Tibial nerve (tissue), 4 donors: ENCODE data around the gene TRIM24. TPM values are rescaled to one million over a fixed set of nuclear protein-coding genes. Genes with fewer than 3 reads are reported as not detected.

Experiments
- DNase-seq, 2 donors: peaks; one replicate each; pipeline ENCODE4 v3.0.0-alpha.2; 2019; ENCODE audit warnings: low spot score in 2 of 2
- H3K27ac ChIP-seq, 4 donors: fragments of 200-600 bp; sonication (generic) in 3 of 4; one replicate each; pipeline ENCODE4 v1.5.1; 2017 to 2019; ENCODE audit warnings: mild to moderate bottlenecking in 1 of 4
- H3K27me3 ChIP-seq, 2 donors: fragments of 200-600 bp; sonication (generic) in 1 of 2; one replicate each; pipeline versions ENCODE4 v1.5.1 to v1.6.0; 2017 to 2019
- H3K36me3 ChIP-seq, 3 donors: fragments of 200-600 bp; sonication (generic); one replicate each; pipeline ENCODE4 v1.5.1; 2018 to 2019
- H3K4me1 ChIP-seq, 4 donors: fragments of 200-600 bp; sonication (generic) in 3 of 4; one replicate each; pipeline ENCODE4 v1.5.1; 2017 to 2019
- H3K4me3 ChIP-seq, 4 donors: fragments of 200-600 bp; sonication (generic) in 3 of 4; one replicate each; pipeline ENCODE4 v1.5.1; 2017 to 2019; ENCODE audit warnings: mild to moderate bottlenecking in 1 of 4, moderate library complexity in 1 of 4
- H3K9me3 ChIP-seq, 4 donors: fragments of 200-600 bp; sonication (generic) in 3 of 4; one replicate each; pipeline ENCODE4 v1.5.1; 2017 to 2019
- EP300 ChIP-seq, 2 donors: sonication (generic); formaldehyde crosslinking; IDR thresholded peaks; one replicate each; pipeline ENCODE4 v1.6.1; 2017; ENCODE audit warnings: antibody characterized with exemption in 2 of 2, mild to moderate bottlenecking in 1 of 2
- POLR2A ChIP-seq, 2 donors: fragments of 450-650 bp; IDR thresholded peaks; one replicate each; pipeline ENCODE4 v1.6.1; 2017; ENCODE audit warnings: antibody characterized with exemption in 2 of 2, mild to moderate bottlenecking in 2 of 2, moderate library complexity in 2 of 2
- WGBS, 2 donors: methylation state at CpG; one replicate each; pipeline ENCODE4 v1.1.5; 2018; 5-methylcytosine and 5-hydroxymethylcytosine counted together
- total RNA-seq, 4 donors: library from RNA; depleted of rRNA; stranded (reverse); fragments of >200 nt; gene quantifications; one replicate each; pipeline ENCODE4 v1.1.0, GENCODE V29; 2016
- TF ChIP-seq, protein P1 (sequence below), 5 experiments: fragments of 200-600 bp in 3 of 5; fragments of 450-650 bp in 2 of 5; sonication (generic) in 3 of 5; IDR thresholded peaks; one replicate each; pipeline ENCODE4 v1.5.1; 2016 to 2019; ENCODE audit warnings: antibody characterized with exemption in 5 of 5, mild to moderate bottlenecking in 3 of 5, moderate library complexity in 2 of 5

Gene TRIM24
- total RNA-seq, 4 donors from 2014 or later, result 15.9 to 20.5 (median 17.7) TPM

GRCh38 chr7:138556771-138557484 is 96.9 kb downstream of the TRIM24 start:
- H3K27ac ChIP-seq, result no peak overlapping the region
- no peaks in the 10 kb centered on the region for H3K27me3 ChIP-seq
- peaks cover 0 to 85% (median 21%) of the 10 kb centered on the region in 4 donors for H3K9me3 ChIP-seq
- DNase-seq, result no peak
- TF ChIP-seq, protein P1, sequence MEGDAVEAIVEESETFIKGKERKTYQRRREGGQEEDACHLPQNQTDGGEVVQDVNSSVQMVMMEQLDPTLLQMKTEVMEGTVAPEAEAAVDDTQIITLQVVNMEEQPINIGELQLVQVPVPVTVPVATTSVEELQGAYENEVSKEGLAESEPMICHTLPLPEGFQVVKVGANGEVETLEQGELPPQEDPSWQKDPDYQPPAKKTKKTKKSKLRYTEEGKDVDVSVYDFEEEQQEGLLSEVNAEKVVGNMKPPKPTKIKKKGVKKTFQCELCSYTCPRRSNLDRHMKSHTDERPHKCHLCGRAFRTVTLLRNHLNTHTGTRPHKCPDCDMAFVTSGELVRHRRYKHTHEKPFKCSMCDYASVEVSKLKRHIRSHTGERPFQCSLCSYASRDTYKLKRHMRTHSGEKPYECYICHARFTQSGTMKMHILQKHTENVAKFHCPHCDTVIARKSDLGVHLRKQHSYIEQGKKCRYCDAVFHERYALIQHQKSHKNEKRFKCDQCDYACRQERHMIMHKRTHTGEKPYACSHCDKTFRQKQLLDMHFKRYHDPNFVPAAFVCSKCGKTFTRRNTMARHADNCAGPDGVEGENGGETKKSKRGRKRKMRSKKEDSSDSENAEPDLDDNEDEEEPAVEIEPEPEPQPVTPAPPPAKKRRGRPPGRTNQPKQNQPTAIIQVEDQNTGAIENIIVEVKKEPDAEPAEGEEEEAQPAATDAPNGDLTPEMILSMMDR (IDR thresholded peaks at IDR 0.05), result no peak
- TF ChIP-seq POLR2A (IDR thresholded peaks at IDR 0.05), result no peak
- no peak for TF ChIP-seq EP300 (IDR thresholded peaks at IDR 0.05)
- WGBS, 2 donors, result 99 to 100% methylated on average over 3 of the region's 3 CpGs
- no peak overlapping the region for H3K4me3 ChIP-seq
- no peaks in the 10 kb centered on the region for H3K4me1 ChIP-seq
- peaks cover 2 to 100% (median 48%) of the 10 kb centered on the region in 3 donors for H3K36me3 ChIP-seq

- Histone ChIP-seq H3K27ac (no peak overlapping the region), H3K36me3 (peaks cover 2 to 100% (median 60%) of the 10 kb centered on the region in 3 donors), H3K27me3 (no peaks in the 10 kb centered on the region), H3K4me3 (no peak overlapping the region), H3K4me1 (no peaks in the 10 kb centered on the region), H3K9me3 (peaks cover 0 to 100% (median 26%) of the 10 kb centered on the region in 4 donors)
- 98 to 99% methylated on average over 5 of the region's 5 CpGs for WGBS, 2 donors
- DNase-seq, result no peak
- TF ChIP-seq, protein P1 (IDR thresholded peaks at IDR 0.05), result no peak
- no peak for TF ChIP-seq POLR2A (IDR thresholded peaks at IDR 0.05)
- TF ChIP-seq EP300 (IDR thresholded peaks at IDR 0.05), result no peak
Observed at GRCh38 chr7:138559448-138559847, 99.4 kb downstream of the TRIM24 start.

DNA sequence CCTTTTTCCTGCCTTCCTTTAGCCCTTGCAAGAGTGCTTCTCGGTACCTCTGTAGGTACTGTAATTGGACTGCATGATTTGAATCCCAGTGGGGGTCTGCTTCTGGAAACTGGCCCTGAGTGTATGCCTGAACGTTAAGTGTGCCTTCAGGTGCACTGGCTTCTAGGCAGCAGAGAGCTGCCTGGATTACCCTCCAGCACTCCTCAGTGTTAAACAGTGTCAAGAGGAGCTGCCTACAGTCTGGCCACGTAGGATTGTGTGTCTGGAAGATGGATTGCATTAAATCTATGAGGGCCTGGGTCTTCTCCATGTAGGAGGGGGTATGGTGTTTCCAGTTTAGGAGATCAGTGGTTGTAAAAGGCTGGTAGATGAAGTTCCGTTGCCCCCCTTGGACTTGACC is 103.7 kb downstream of the TRIM24 start:
- Histone ChIP-seq H3K9me3 (peaks cover 0 to 79% (median 22%) of the 10 kb centered on the region in 4 donors), H3K27ac (no peak overlapping the region), H3K27me3 (no peaks in the 10 kb centered on the region), H3K36me3 (peaks cover 0 to 100% (median 33%) of the 10 kb centered on the region in 3 donors), H3K4me3 (no peak overlapping the region), H3K4me1 (no peaks in the 10 kb centered on the region)
- TF ChIP-seq POLR2A (IDR thresholded peaks at IDR 0.05), result no peak
- no peak for TF ChIP-seq EP300 (IDR thresholded peaks at IDR 0.05)
- TF ChIP-seq, protein P1 (IDR thresholded peaks at IDR 0.05), result no peak
- no peak for DNase-seq
- 88% methylated on average over 4 of the region's 4 CpGs for WGBS, 2 donors

DNA sequence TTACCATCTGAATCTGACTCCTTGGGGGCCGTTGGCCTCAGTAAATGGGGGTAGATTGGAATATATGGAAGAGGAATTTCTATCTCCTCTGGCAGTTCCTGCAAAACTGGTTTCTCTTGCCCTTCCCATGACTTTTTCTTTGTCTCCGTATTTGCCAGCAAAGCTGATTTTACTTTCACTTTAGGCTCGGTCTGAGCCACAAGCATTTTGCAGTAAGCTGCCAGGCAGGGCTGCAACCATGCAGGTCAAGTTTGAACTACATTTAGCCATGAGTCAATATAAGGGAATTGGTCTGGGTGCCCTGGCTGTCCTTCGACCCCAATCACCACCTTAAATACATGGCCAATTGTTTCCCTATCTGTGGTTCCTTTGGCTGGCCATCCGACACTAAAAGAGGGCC is 104.3 kb downstream of the TRIM24 start:
- peaks cover 0 to 74% (median 20%) of the 10 kb centered on the region in 4 donors for H3K9me3 ChIP-seq
- 93% methylated on average over 5 of the region's 5 CpGs for WGBS, 2 donors
- H3K36me3 ChIP-seq, result peaks cover 0 to 100% (median 36%) of the 10 kb centered on the region in 3 donors
- H3K27me3 ChIP-seq, result no peaks in the 10 kb centered on the region
- no peak for DNase-seq
- no peak overlapping the region for H3K27ac ChIP-seq
- H3K4me3 ChIP-seq, result no peak overlapping the region
- H3K4me1 ChIP-seq, result no peaks in the 10 kb centered on the region
- no peak for TF ChIP-seq POLR2A (IDR thresholded peaks at IDR 0.05)
- no peak for TF ChIP-seq EP300 (IDR thresholded peaks at IDR 0.05)
- TF ChIP-seq, protein P1 (IDR thresholded peaks at IDR 0.05), result no peak

GRCh38 chr7:138565071-138565450 is 105.0 kb downstream of the TRIM24 start:
- Histone ChIP-seq H3K4me1 (no peaks in the 10 kb centered on the region), H3K27me3 (no peaks in the 10 kb centered on the region), H3K27ac (no peak overlapping the region), H3K4me3 (no peak overlapping the region), H3K36me3 (peaks cover 0 to 100% (median 36%) of the 10 kb centered on the region in 3 donors), H3K9me3 (peaks cover 0 to 67% (median 20%) of the 10 kb centered on the region in 4 donors)
- WGBS, 2 donors, result 95 to 100% methylated on average over 8 of the region's 8 CpGs
- TF ChIP-seq, protein P1 (IDR thresholded peaks at IDR 0.05), result no peak
- TF ChIP-seq POLR2A (IDR thresholded peaks at IDR 0.05) (no peak), EP300 (IDR thresholded peaks at IDR 0.05) (no peak)
- no peak for DNase-seq
